Measurements from ENCODE around the gene PHRF1. TPM values are rescaled to one million over a fixed set of nuclear protein-coding genes. Genes with fewer than 3 reads are reported as not detected.

PHRF1 gene
- total RNA-seq, 6 experiments from 2014 or later: 15.4 to 21.9 (median 20.3) TPM

GRCh38 chr11:529728-530411, 46.4 kb upstream of the PHRF1 start:
- no peaks in the 10 kb centered on the region for H3K9me3 ChIP-seq
- no peak for ATAC-seq
- intact Hi-C loops (cut with DNase I): loop anchor here in 1 of 2 donors (10.0 kb wide), 1 partner anchor 125 kb away; no protein-coding TSS in a partner anchor
- no peak overlapping the region for H3K27ac ChIP-seq
- peaks cover 0 to 6% (median 0%) of the 10 kb centered on the region in 4 donors for H3K4me1 ChIP-seq
- no peak for TF ChIP-seq POLR2A (IDR thresholded peaks at IDR 0.05)
- no peak for TF ChIP-seq CTCF (IDR thresholded peaks at IDR 0.05)
- H3K27me3 ChIP-seq: no peaks in the 10 kb centered on the region
- DNase-seq: no peak
- 73% methylated on average over 5 of the region's 18 CpGs for WGBS (ENCODE audit: insufficient coverage, low coverage, low lambda C conversion rate, missing lambda C conversion rate)
- H3K4me3 ChIP-seq: no peak overlapping the region
- peaks cover 0 to 9% (median 0%) of the 10 kb centered on the region in 4 donors for H3K36me3 ChIP-seq

- WGBS (ENCODE audit: insufficient coverage, low coverage, low lambda C conversion rate, missing lambda C conversion rate): 98% methylated on average over 11 of the region's 28 CpGs
Measured at GRCh38 chr11:530960-531831, 45.1 kb upstream of the PHRF1 start.

GRCh38 chr11:531919-532526, 44.2 kb upstream of the PHRF1 start:
- no peaks in the 10 kb centered on the region for H3K27me3 ChIP-seq
- H3K4me3 ChIP-seq: no peak overlapping the region
- intact Hi-C loops (cut with DNase I): no loop called here
- DNase-seq (no peak), ATAC-seq (no peak)
- H3K27ac ChIP-seq: no peak overlapping the region
- no peak for TF ChIP-seq CTCF (IDR thresholded peaks at IDR 0.05)
- no peak for TF ChIP-seq POLR2A (IDR thresholded peaks at IDR 0.05)
- WGBS (ENCODE audit: insufficient coverage, low coverage, low lambda C conversion rate, missing lambda C conversion rate): 61% methylated on average over 6 of the region's 18 CpGs
- peaks cover 0 to 20% (median 3%) of the 10 kb centered on the region in 4 donors for H3K4me1 ChIP-seq
- peaks cover 0 to 9% (median 0%) of the 10 kb centered on the region in 4 donors for H3K36me3 ChIP-seq
- H3K9me3 ChIP-seq: no peaks in the 10 kb centered on the region

More at GRCh38 chr11:530960-531831, 45.1 kb upstream of the PHRF1 start:
- ATAC-seq (no peak), DNase-seq (no peak)
- intact Hi-C loops (cut with DNase I): no loop called here
- no peaks in the 10 kb centered on the region for H3K27me3 ChIP-seq
- no peak overlapping the region for H3K27ac ChIP-seq
- peaks cover 0 to 9% (median 0%) of the 10 kb centered on the region in 4 donors for H3K36me3 ChIP-seq
- no peak overlapping the region for H3K4me3 ChIP-seq
- no peaks in the 10 kb centered on the region for H3K9me3 ChIP-seq
- H3K4me1 ChIP-seq: peaks cover 0 to 11% (median 0%) of the 10 kb centered on the region in 4 donors
- TF ChIP-seq POLR2A (IDR thresholded peaks at IDR 0.05) (no peak), CTCF (IDR thresholded peaks at IDR 0.05) (no peak)

GRCh38 chr11:532527-532985, 43.7 kb upstream of the PHRF1 start:
- Histone ChIP-seq H3K4me1 (peaks cover 0 to 22% (median 5%) of the 10 kb centered on the region in 4 donors), H3K9me3 (no peaks in the 10 kb centered on the region), H3K4me3 (no peak overlapping the region), H3K36me3 (peaks cover 0 to 9% (median 0%) of the 10 kb centered on the region in 4 donors), H3K27me3 (no peaks in the 10 kb centered on the region), H3K27ac (no peak overlapping the region)
- DNase-seq: no peak
- no peak for TF ChIP-seq CTCF (IDR thresholded peaks at IDR 0.05)
- no peak for TF ChIP-seq POLR2A (IDR thresholded peaks at IDR 0.05)
- intact Hi-C loops (cut with DNase I): no loop called here
- ATAC-seq: no peak
- WGBS (ENCODE audit: insufficient coverage, low coverage, low lambda C conversion rate, missing lambda C conversion rate): 80% methylated on average over 1 of the region's 23 CpGs
